Activated CD4-positive, alpha-beta T cell treated with anti-CD3 and anti-CD28 coated beads, Interleukin-2, amount 50 U/mL, for 48 hours (primary cell): Measurements from ENCODE around the gene GPR27.

Source experiments
- DNase-seq, 2 experiments: peaks; one replicate each; pipeline ENCODE4 v3.0.0-alpha.2; 2020

The GPR27 gene

DNA sequence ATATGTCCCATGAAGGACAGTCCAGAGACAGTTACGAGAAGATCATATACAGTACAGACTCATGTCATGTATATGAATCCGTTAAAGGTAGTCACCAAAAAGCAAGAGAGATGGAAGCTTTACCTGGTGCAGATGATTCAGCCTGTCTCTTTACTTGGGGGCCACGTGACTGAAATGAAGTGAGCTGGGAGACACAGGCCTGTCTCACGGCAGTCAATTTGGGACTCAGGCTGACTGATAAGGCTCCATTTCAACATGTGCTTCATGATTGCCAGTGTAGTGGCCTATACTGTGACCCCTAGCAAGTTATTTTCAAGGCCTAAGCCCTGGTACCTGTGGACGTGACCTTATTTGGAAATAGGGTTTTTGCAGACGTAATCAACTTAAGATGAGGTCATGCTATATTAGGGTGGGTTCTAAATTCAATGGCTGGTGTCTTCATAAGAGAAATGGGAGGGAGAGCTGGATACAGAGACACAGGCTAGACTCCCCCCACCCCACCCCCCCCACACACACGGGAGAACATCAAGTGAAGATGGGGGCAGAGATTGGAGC lies 34.3 kb downstream of the GPR27 start:
- DNase-seq: no peak

- DNase-seq: no peak
Measured at GRCh38 chr3:71789922-71790321, 36.3 kb downstream of the GPR27 start.

GRCh38 chr3:71791634-71792033 lies 38.0 kb downstream of the GPR27 start:
- no peak for DNase-seq

DNA sequence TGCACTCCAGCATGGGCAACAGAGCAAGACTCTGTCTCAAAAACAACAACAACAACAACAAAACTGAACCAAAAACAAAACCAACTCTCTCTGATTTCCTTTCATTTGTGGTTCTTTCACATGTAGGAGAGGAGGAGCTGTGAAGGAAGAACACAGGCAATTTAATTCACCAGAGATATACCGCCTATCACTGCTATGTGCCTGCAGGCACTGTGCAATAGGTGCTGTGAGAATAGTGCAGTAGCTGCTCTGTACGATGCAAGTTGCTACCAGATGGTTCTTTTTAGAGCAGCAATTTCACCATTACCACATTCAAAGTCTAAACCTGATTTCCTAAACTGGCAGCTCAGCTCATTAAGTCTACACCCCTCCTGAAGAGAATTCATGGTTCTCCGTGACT lies 42.6 kb downstream of the GPR27 start:
- no peak for DNase-seq

GRCh38 chr3:71797455-71797854 lies 43.8 kb downstream of the GPR27 start:
- DNase-seq: no peak

DNA sequence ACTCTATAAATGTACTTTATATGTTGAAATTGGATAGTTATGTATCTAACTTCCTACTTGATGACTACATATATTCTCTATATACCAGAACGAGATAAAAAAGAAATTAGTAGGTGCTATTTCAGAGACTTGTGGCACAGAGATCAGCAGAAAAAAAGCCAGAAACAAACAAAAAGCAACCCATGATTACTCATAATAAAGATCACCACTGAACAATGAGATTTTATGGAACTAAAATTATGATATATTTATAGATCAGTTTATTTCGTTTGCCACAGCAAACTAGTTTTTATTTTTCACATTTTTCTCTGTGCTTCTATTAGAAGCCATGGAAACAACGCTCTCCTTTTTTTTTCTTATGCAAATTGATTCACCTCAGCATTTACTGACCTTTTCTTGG lies 46.4 kb downstream of the GPR27 start:
- no peak for DNase-seq

DNA sequence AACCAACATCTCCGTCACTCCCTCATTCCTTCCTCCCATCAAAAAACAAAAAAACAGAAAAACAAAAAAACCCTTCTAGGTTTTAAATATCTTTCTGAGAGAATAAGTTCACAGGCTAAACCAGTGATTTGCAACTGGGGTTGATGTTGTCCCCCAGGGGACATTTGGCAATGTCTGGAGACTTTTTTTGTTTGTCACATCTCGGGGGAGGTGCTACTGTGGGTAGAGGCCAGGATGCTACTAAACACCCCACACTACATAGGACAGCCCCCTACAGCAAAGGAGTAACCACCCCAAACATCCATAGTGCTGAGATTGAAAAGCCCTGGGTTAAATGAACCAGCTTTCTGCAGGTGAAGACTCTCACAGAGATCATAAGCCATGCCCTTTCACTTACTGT lies 48.3 kb downstream of the GPR27 start:
- no peak for DNase-seq

GRCh38 chr3:71803248-71803647 lies 49.6 kb downstream of the GPR27 start:
- DNase-seq: no peak

DNA sequence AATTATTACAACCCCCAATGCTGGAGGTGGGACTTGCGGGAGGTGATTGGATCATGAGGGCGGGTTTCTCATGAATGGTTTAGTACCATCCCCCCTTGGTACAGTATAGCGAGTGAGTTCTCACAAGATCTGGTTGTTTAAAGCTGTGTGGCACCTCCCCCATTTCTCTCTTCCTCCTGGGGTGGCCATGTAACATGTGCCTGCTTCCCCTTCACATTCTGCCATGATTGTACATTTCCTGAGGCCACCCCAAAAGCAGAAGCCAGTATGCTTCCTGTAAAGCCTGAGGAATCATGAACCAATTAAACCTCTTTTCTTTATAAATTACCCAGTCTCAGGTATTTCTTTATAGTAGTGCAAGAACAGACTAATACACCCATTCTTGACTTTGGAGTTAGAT lies 51.5 kb downstream of the GPR27 start:
- DNase-seq: no peak

- no peak for DNase-seq
Measured at GRCh38 chr3:71805691-71806090, 52.0 kb downstream of the GPR27 start.
